Heart left ventricle (tissue), 16 donors: ENCODE data around the gene PRKX. TPM values are rescaled to one million over a fixed set of nuclear protein-coding genes. Genes with fewer than 3 reads are reported as not detected.

Experiments
- ATAC-seq, 4 donors: fragments of 200-7000 bp; cut with Tn5 transposase; one replicate each; pipeline ENCODE4 v1.9.1; 2020 to 2022; ENCODE audit warnings: moderate library complexity in 4 of 4, mild to moderate bottlenecking in 3 of 4, moderate number of reproducible peaks in 1 of 4
- DNase-seq, 5 donors: peaks; one replicate each; pipeline ENCODE4 v3.0.0-alpha.2; 2020
- H3K27ac ChIP-seq, 12 donors: fragments of 200-600 bp; sonication (generic) in 4 of 12; one replicate each; pipeline versions ENCODE4 v1.5.0 to v1.8.0; 2016 to 2022; ENCODE audit warnings: mild to moderate bottlenecking in 2 of 12
- H3K27me3 ChIP-seq, 9 donors: fragments of 200-600 bp; sonication (generic) in 2 of 9; one replicate each; pipeline versions ENCODE4 v1.5.1 to v1.8.0; 2016 to 2022; ENCODE audit warnings: mild to moderate bottlenecking in 3 of 9
- H3K36me3 ChIP-seq, 9 donors: fragments of 200-600 bp; sonication (generic) in 2 of 9; one replicate each; pipeline versions ENCODE4 v1.5.0 to v1.8.0; 2018 to 2022; ENCODE audit warnings: mild to moderate bottlenecking in 2 of 9
- H3K4me1 ChIP-seq, 12 donors: fragments of 200-600 bp; sonication (generic) in 4 of 12; one replicate each; pipeline versions ENCODE4 v1.5.0 to v1.8.0; 2016 to 2022; ENCODE audit warnings: mild to moderate bottlenecking in 3 of 12
- H3K4me3 ChIP-seq, 12 donors: fragments of 200-600 bp; sonication (generic) in 4 of 12; one replicate each; pipeline versions ENCODE4 v1.5.0 to v1.8.0; 2017 to 2022; ENCODE audit warnings: mild to moderate bottlenecking in 9 of 12, moderate library complexity in 4 of 12
- H3K9me3 ChIP-seq, 12 donors: fragments of 200-600 bp; sonication (generic) in 4 of 12; one replicate each; pipeline versions ENCODE4 v1.5.0 to v1.8.0; 2016 to 2022; ENCODE audit warnings: mild to moderate bottlenecking in 1 of 12
- CTCF ChIP-seq, 12 donors: fragments of 200-600 bp; sonication (generic) in 4 of 12; IDR thresholded peaks; one replicate each; pipeline versions ENCODE4 v1.5.0 to v1.8.0; 2018 to 2022; ENCODE audit warnings: antibody characterized with exemption in 12 of 12, mild to moderate bottlenecking in 5 of 12
- POLR2A ChIP-seq, 2 donors: fragments of 450-650 bp; IDR thresholded peaks; one replicate each; pipeline ENCODE4 v1.6.1; 2017; ENCODE audit warnings: antibody characterized with exemption in 2 of 2, mild to moderate bottlenecking in 2 of 2, moderate library complexity in 2 of 2
- WGBS, 4 donors: extraction: QIAGEN DNeasy Blood & Tissue Kit in 2 of 4; methylation state at CpG; one replicate each; pipeline versions ENCODE4 v1.1.5 to v1.1.7; 2013 to 2018; 5-methylcytosine and 5-hydroxymethylcytosine counted together
- intact Hi-C, 10 donors: fragments of 100-400 bp; cut with DNase I; formaldehyde crosslinking; loops; one replicate each; pipeline versions ENCODE4 v1.11.1 to v1.14.2; 2022
- polyA plus RNA-seq, 2 donors: library from polyadenylated mRNA; stranded (reverse); fragments of 200-250 nt; gene quantifications; one replicate each; pipeline ENCODE4 v1.2.3, GENCODE V29; 2013
- total RNA-seq, 9 donors: library from RNA; depleted of rRNA in 2 of 9; stranded (reverse); fragments of >200 nt in 2 of 9; fragmentation: NEBNext Ultra II Directional in 3 of 9; extraction: Animal tissue kit (Norgen Biotek cat#: 25700) in 3 of 9; gene quantifications; one replicate each; pipeline versions ENCODE4 v1.1.0 to v1.2.4, GENCODE V29; 2016 to 2023
- donor health status: ischemic (EF 13 %, LVEDD 7.1; RV severe dilation, severe dysfunction).
- donor health status: healthy with polysubstance abuse.
- donor health status: DM: no; HTN: yes; CAD: no.
- donor health status: DM: no; HTN: no; CAD: no.
- donor health status: ischemic (EF 25% LVEDD 6.9; RV normal size, moderate dysfunction).
- donor health status: ischemic (EF 25% LVEDD 5.7; RV mildly dilated, moderate dysfunction).
- donor health status: healthy.
- donor health status: DM: yes; HTN: yes; CAD: no.
- donor health status: ischemic (EF 35%, LVEDD 5.7; RV mildly dilated, moderate dysfunction).
- donor health status: nonischemic (EF 11% LVEDD 7.7; RV severe dilation, severe dysfunction).
- donor health status: DM: yes; HTN: yes; CAD: no.
- donor health status: PGD.
- donor health status: ischemic (EF 29% LVEDD 5.4; RV normal size, mild dysfunction).
- donor health status: nonischemic (EF 23%, LVEDD 6.1; RV moderate dilation, normal function).

Gene PRKX
- total and polyA plus RNA-seq, 11 donors: 1.8 to 19.1 (median 4.1) TPM

GRCh38 chrX:3699821-3700381 is 13.5 kb downstream of the PRKX start:
- Histone ChIP-seq H3K36me3 (no peaks in the 10 kb centered on the region), H3K9me3 (no peaks in the 10 kb centered on the region), H3K27ac (peak overlapping the region; percentile 38 to 94 (median 60)), H3K4me3 (peak overlapping the region in 10 of 12 donors; percentile 9 to 56 (median 37)), H3K27me3 (no peaks in the 10 kb centered on the region), H3K4me1 (peaks cover 0 to 47% (median 2%) of the 10 kb centered on the region in 12 donors)
- intact Hi-C loops: loop anchor here in 1 of 10 donors (2.0 kb wide), 1 partner anchor 13 kb away; the partner anchor contains the start of gene PRKX
- DNase-seq (no peak), ATAC-seq (peak in 3 of 4 donors; percentile 35 to 48 (median 43))
- TF ChIP-seq CTCF (IDR thresholded peaks at IDR 0.05) (no peak), POLR2A (IDR thresholded peaks at IDR 0.05) (no peak)
- WGBS, 4 donors: 36 to 41% (median 40%) methylated on average over 9 of the region's 9 CpGs

GRCh38 chrX:3697701-3698279 is 15.7 kb downstream of the PRKX start:
- peaks cover 0 to 59% (median 2%) of the 10 kb centered on the region in 12 donors for H3K4me1 ChIP-seq
- 43 to 74% (median 63%) methylated on average over 16 of the region's 16 CpGs for WGBS, 4 donors
- TF ChIP-seq CTCF (IDR thresholded peaks at IDR 0.05): no peak
- no peak for TF ChIP-seq POLR2A (IDR thresholded peaks at IDR 0.05)
- intact Hi-C loops: loop anchor here in 1 of 10 donors (2.0 kb wide), 1 partner anchor 15 kb away; the partner anchor contains the start of gene PRKX
- H3K4me3 ChIP-seq: peak overlapping the region in 1 of 12 donors; percentile 12
- peak overlapping the region; percentile 18 to 62 (median 49) for H3K27ac ChIP-seq
- DNase-seq (peak; percentile 20 to 68 (median 43)), ATAC-seq (peak; percentile 82 to 89 (median 85))
- no peaks in the 10 kb centered on the region for H3K36me3 ChIP-seq
- H3K27me3 ChIP-seq: no peaks in the 10 kb centered on the region
- H3K9me3 ChIP-seq: no peaks in the 10 kb centered on the region

- peak overlapping the region in 1 of 12 donors; percentile 12 for H3K4me3 ChIP-seq
- peak in 3 of 4 donors; percentile 23 to 35 (median 24) for ATAC-seq
- peak overlapping the region in 11 of 12 donors; percentile 18 to 62 (median 41) for H3K27ac ChIP-seq
These were observed 16.2 kb downstream of the PRKX start for GRCh38 chrX:3697220-3697684.

More at GRCh38 chrX:3697220-3697684, 16.2 kb downstream of the PRKX start:
- intact Hi-C loops: no loop called here
- TF ChIP-seq CTCF (IDR thresholded peaks at IDR 0.05): no peak
- no peak for TF ChIP-seq POLR2A (IDR thresholded peaks at IDR 0.05)
- Histone ChIP-seq H3K36me3 (no peaks in the 10 kb centered on the region), H3K9me3 (no peaks in the 10 kb centered on the region), H3K4me1 (peaks cover 0 to 59% (median 2%) of the 10 kb centered on the region in 12 donors), H3K27me3 (no peaks in the 10 kb centered on the region)
- no peak for DNase-seq
- WGBS, 4 donors: 68 to 89% (median 78%) methylated on average over 9 of the region's 9 CpGs
